RPMI8226 (cell line): ENCODE data around the gene NR2C1.
"Not testable (repeated sequence)": the region's sequence is repeated elsewhere in the genome, so short reads cannot be mapped to it uniquely, and the experiment has no call there.

Source experiments
- DNase-seq: peaks from one replicate; pipeline ENCODE4 v3.0.0-alpha.2; 2015

Gene NR2C1

DNA sequence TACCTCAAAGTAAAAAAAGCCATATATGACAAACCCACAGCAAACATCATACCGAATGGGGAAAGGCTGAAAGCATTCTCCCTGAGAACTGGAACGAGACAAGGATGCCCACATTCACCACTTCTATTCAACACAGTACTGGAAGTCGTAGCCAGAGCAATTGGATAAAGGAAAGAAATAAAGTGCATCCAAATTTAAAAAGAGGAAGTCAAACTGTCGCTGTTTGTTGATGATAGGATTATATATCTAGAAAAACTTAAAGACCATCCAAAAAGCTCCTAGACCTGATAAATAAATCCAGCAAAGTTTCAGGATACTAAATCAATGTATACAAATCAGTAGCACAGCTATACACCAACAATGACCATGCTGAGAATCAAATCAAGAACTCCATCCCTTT, 75.1 kb downstream of the NR2C1 start:
- DNase-seq: no peak

DNA sequence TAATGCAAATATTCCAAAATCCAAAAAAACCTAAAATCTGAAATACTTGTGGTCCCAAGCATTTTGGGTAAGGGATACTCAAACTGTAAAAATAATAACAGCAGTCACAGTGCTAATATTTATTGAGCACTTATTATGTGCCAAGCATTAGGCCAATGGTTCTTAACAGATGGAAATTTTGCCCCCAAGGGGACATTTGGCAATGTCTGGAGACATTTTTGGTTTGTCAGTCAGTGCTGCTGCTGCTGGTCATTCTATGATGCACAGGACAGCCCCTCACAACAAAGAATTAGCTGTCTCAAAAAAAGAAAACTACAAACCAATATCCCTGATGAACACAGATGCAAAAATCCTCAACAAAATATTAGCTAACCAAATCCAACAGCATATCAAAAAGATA, 75.7 kb downstream of the NR2C1 start:
- DNase-seq: no peak

DNA sequence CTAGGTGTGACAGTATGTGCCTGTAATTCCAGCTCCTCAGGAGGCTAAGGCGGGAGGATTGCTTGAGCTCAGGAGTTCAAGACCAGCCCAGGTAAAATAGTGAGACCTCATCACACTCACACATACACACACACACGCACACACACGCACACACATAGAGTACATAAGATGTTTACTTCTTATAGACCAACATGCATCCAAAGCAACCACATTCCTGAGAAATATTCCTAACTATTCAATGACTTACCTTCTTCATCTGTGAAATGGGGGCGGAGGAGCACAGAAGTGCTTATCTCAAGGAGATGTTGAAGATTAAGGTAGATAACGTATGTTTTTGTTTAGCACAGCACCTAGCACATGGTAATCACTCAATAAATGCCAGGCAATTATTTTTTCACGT, 76.4 kb downstream of the NR2C1 start:
- no peak for DNase-seq

DNA sequence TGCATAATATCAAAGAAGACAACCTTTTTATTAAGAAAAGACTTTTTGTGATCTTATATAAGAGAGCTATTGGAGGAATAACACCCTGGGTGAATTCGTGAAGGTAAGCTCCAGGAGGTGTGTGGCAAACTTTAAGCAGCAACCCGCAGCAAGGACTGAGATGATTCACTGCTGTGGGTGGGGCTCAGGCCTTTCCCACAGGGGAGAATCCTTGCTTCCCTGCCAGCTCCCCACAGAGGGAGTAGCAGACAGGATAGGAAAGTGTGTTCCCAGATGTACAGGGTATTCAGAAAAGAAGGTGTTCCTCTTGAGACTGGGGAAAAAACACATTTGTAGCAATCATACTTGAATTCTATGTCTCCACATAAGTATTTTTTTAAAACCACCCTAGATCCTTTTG, 79.1 kb downstream of the NR2C1 start:
- DNase-seq: no peak

DNA sequence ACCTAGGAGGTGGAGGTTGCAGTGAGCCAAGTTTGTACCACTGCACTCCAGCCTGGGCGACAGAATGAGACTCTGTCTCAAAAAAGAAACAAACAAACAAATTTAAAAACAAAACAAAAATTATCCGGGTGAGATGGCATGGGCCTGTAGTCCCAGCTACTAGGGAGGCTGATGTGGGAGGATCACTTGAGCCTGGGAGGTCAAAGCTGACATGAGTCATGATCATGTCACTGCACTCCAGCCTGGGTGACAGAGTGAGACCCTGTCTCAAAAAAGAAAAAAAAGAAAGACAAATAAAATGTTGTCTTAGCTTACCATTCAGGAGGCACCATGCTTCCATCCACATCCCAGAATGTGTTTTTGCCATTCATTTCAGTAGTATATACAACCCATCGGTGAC, 79.6 kb downstream of the NR2C1 start:
- not testable (repeated sequence) for DNase-seq

DNA sequence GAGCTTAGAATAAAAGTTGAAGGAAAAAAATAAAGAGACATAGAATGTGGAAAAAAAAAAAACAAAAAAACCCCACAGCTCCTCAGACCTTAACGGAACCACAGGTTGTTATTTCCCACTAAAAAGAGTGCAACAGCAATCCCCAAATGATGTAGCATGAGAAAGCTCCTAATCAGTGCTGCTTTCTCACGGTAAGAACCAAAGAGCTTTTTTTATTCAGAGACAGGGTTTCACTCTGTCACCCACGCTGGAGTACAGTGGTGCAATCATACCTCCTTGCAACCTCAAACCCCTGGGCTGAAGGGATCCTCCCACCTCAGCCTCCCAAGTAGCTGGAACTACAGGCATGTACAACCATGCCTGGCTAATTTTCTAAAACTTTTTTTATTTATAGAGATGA, 83.2 kb downstream of the NR2C1 start:
- no peak for DNase-seq

DNA sequence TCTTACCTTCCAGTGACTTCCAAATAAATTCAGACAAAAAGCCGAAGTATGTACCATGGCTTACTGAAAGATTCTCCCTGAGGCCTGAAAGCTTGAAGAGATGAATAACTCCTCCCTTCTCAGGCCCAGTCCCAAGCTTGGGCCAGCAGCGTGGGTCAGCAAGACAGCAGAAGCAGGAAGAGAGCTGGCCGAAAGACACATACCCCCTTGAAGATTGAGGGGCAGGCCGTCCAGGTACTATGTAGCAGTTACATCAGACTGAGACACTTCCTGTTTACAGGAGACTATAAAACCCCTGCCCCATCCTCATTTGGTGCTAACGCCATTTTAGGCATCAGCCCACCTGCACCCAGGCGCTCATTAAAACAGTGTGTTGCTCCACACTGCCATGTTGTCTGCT, 84.9 kb downstream of the NR2C1 start:
- DNase-seq: no peak

DNA sequence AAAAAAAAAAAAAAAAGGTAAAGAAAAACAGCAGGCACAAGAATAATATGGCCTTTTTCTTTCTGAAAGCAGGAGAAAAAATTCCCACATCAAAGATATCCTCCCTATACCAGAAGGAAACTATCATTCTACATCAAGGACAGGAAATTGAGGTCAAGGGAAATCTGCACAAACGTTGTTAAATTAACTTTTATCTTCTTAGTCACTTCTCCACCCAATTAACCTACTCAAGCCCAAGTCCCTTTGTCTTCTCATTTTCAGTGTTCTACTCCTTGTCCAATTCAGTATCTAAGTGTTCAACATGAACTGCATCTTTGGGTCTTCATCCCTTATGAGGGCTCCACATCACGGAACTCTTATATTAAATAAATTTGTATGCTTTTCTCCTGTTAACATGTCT, 85.6 kb downstream of the NR2C1 start:
- no peak for DNase-seq

DNA sequence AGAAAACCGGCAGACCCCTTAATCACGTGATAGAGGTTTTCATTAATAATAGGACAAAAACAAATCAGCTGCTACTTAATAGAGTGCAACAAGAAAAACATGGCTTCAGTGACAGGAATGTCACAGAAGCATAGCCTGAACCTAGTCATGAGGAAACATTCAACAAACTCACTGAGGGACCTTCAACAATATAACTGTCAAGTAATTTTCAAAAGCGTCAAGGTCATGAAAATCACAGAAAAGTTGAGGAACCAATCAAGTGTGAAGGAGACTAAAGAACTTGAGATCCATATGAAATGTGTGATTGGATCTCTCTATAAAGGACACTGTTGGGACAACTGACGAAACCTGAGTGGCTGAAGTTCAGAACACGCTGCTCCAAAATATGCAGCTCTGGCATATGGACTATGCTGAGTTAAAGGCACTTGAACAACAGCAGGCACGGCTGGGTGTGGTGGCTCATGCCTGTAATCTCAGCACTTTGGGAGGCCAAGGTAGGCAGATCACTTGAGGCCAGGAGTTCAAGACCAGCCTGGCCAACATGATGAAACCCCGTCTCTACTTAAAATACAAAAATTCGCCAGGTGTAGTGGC, 86.2 kb downstream of the NR2C1 start:
- no peak for DNase-seq

DNA sequence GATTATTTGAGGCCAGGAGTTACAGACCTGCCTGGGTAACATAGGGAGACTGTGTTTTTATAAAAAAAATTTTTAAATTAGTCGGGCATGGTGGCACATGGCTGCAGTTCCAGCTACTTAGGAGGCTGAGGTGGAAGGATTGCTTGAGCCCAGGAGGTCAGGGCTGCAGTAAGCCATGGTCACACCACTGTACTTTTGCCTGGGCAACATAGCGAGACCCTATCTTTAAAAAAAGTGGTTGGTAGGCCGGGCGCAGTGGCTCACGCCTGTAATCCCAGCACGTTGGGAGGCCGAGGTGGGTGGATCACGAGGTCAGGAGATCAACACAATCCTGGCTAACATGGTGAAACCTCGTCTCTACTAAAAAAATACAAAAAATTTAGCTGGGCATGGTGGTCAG, 88.3 kb downstream of the NR2C1 start:
- not testable (repeated sequence) for DNase-seq

DNA sequence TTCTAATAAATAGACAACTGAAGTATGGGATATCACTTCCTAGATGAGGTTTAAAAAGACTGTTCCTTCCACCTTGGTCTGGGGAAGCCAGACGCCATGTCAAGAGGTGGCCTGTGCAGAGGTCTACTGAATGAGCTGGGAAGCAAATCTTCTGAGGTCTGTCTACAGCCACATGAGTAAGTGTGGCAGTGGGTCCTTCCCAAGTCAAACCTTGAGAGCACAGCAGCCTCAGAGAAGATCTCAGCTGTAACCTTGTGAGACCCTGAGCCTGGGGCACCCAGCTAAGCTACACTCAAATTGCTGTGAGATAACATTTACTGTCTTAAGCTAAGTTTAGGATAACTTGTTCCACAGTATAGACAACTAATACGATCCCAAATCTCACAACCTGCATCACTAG, 90.1 kb downstream of the NR2C1 start:
- no peak for DNase-seq

DNA sequence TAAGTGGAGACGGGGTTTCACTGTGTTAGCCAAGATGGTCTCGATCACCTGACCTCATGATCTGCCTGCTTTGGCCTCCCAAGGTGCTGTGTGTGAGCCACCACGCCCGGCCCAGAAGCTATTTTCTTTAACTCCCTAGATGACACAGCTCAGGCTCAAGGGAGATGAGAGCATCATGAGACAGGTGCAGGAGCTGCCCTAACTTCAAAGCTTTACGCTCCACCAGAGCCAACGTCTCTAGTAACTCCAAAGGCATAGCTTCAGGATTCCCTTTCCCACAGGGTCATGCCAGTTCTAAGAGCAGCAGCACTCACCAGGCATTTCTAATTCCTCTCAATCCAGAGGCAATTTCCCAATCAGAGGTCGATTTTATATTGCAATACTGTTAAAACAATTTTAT, 91.0 kb downstream of the NR2C1 start:
- no peak for DNase-seq

DNA sequence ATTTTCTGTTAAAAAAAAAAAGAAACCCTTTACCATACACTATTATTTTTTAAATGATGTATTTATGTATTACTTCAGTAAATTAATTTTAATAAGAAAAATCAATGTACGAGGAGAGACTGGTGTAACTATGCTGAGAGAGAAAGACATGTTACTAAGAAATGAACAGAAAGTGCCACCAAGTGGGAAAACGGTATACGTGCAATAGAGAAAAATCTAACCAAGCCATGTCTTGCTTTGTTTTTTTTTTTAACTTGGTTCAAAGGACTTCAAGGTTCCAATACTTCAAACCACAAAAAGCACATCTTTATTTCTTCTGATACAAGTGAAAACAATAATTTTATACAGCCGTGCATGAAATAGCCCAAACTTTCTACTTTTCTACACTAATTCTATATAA, 92.8 kb downstream of the NR2C1 start:
- DNase-seq: no peak

DNA sequence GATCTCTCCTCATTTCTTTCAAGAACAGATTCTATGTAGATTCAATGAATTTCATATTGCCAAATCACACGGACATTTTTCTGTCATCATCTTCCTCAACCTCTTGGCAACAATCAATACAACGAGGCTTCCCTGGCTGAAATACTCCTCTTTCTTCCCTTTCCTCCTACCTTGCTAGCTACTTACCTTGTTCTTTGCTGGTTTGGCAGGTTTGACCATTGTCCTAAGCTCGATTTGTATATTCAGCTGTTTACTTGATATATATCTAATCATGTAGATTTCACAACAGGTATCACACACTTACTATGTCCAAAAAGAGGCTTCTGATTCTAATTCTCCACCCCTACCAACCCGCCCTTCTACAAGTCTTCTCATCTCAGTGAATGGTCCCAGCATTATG, 93.5 kb downstream of the NR2C1 start:
- DNase-seq: no peak

DNA sequence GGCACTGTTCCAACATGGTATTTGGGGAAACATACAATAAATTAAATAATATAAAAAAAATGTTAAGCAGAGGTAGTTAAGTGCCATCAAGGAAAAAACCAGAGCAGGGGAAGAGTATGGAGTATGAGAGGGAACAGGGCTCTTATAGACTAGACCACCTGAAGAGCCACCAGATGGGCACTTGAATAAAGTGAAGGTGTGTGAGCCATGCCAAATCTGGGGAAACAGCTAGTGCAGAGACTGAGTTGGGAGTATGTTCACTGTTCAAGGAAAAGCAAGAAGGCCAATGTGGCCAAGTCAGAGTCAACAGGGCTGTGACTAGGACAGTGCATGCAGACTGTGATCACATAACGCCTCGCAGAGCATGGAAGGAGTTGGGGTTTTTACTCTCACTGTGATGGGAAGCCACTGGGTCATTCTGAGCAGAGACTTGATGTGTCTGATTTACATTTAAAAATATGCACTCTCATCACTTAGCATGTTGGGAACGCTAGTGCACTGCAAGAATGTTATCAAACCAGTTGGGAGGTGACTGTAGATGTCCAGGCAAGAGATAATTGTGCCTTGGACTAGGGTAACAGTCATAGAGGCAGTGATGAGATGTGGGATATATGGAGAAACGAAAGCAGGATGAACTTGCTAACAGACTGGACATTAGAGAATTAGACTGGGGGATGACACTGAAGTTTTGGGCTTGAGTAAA, 95.5 kb downstream of the NR2C1 start:
- DNase-seq: no peak

DNA sequence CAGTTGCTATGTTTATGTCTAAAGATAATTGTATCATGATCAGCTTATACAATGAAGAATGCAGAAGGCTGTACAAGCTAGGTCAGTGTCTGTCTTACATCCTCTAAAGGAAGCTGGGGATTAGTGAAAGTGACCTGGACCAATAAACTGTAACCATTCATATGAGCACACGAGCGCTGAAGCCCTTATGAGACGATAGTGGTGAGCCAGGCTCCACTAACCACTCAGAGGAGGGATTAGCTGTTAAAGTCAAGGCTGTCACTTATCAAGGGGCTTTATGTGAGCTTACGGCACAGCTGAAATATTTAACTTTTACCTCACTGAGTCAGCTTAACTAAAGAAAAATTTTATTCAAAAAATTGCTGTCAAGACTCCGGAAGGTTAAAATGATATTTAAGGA, 100.2 kb downstream of the NR2C1 start:
- no peak for DNase-seq

DNA sequence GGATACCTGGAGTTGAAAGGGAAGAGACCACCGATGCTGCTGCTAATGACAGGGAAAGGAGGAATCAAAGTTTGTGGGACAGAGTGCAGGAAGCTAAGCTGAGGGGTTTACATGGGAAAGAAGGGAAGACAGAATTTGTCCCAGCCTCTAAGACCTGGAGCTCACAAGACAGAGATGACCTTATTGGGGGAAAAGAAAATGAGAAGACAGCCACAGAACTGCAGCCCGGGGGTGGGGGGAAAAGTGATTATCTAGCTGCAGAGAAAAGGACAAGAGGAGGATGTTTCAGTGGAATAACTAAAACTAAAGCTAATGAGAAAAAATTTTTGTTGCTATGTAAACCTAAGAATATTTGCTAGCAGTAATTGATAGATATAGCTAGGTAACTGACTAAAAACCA, 100.6 kb downstream of the NR2C1 start:
- no peak for DNase-seq

DNA sequence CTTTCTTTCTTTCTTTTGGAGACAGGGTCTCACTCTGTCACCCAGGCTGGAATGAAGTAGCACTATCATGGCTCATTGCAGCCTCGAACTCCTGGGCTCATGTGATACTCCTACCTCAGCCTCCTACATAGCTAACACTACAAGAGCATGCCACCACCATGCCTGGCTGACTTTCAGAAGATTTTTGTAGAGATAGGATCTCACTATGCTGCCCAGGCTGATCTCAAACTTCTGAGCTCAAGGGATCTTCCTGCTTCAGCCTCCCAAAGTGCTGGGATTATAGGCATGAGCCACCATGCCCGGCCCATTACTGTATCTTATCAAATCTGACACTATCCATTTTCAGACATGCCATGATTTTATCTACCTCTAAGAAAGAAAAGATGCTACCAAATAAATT, 101.5 kb downstream of the NR2C1 start:
- DNase-seq: no peak

DNA sequence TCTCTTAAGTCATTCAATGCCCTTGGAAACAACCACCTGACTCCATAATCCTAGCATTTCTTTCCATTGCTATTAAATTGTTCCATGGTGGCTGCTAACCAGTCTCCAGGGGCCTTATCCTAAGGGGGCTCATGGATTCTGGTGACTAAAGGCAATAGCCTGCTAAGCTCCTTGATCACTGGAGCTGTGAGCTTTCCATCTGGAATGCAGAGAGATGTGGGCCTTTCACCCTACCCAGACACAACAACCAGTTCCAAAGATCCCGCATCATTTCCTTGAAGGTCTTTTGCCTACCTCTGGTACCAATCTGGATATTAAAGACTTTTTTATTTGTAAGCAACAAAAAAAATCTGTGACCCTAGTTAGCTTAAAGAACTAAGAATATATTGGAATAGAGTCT, 102.9 kb downstream of the NR2C1 start:
- DNase-seq: no peak
